Activated CD4-positive, CD25-positive, alpha-beta regulatory T cell treated with anti-CD3 and anti-CD28 coated beads, Interleukin-2, amount 50 U/mL, for 24 hours (primary cell): ENCODE data around the gene KCP.

ENCODE experiments used
- ATAC-seq, 2 donors: fragments of 150-1000 bp; cut with Tn5 transposase; one replicate each; pipeline ENCODE4 v1.10.0; 2021; ENCODE audit warnings: mild to moderate bottlenecking in 1 of 2, moderate library complexity in 1 of 2

KCP gene

DNA sequence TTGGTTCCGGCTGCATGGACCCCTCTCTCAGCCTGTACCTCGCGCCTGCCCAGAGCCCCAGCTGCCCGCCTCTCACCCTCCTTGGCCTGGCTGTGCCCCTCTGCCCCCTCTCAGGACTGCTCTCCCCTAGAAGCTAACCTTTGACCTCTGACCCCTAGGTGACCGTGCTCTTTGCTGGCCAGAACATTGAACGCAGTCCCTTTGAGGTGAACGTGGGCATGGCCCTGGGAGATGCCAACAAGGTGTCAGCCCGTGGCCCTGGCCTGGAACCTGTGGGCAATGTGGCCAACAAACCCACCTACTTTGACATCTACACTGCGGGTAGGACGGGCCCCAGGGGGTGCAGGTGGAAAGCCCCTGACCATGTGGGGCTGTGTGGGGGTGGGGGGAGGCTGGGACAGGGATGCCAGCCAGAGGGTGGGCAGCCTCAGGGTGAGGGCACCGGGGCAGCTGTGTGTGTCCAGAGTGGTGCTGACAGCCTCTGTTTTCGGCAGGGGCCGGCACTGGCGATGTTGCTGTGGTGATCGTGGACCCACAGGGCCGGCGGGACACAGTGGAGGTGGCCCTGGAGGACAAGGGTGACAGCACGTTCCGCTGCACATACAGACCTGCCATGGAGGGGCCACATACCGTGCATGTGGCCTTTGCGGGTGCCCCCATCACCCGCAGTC, 72.3 kb downstream of the KCP start:
- no peak for ATAC-seq

DNA sequence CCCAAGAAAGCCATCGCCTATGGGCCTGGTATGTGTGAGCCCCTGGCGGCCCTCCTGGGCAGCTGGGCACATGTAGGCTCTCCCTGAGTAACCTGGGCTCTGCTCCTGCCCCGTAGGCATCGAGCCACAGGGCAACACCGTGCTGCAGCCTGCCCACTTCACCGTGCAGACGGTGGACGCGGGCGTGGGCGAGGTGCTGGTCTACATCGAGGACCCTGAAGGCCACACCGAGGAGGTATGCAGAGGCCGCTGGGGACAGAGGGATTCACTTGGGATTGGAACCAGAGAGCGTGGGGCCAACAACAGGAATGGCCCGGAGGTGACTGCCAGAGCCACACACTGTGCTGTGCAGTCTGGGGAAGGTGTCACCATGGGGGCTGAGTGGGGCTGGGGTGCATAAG, 73.0 kb downstream of the KCP start:
- no peak for ATAC-seq

DNA sequence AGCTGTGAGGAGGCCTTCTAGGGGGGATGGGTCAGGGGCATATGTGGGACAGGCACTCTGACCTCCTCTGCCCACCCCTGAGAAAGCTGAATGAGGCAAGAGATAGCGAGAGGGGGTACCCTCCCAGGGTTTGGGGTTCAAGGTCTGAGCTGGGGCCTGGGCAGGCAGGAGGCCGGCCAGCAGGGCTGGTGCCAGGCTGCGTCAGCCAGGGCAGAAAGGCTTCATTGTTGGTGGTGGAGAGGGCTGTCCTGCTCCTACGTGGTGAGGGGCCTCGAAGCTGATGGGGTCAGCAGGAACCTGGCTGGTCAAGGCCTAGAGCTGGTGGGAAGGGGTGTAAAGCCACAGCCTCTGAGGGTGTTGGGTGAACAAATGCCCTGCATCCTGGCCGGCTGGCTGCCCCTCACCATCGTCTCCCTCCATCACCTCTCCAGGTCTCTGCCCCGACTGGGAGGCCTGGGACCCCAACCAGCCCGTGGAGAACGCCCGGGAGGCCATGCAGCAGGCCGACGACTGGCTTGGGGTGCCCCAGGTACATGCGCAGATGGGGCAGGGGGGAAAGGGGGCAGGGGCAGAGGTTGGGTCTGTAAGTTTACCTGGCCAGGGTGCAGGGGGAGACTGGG, 73.7 kb downstream of the KCP start:
- no peak for ATAC-seq

DNA sequence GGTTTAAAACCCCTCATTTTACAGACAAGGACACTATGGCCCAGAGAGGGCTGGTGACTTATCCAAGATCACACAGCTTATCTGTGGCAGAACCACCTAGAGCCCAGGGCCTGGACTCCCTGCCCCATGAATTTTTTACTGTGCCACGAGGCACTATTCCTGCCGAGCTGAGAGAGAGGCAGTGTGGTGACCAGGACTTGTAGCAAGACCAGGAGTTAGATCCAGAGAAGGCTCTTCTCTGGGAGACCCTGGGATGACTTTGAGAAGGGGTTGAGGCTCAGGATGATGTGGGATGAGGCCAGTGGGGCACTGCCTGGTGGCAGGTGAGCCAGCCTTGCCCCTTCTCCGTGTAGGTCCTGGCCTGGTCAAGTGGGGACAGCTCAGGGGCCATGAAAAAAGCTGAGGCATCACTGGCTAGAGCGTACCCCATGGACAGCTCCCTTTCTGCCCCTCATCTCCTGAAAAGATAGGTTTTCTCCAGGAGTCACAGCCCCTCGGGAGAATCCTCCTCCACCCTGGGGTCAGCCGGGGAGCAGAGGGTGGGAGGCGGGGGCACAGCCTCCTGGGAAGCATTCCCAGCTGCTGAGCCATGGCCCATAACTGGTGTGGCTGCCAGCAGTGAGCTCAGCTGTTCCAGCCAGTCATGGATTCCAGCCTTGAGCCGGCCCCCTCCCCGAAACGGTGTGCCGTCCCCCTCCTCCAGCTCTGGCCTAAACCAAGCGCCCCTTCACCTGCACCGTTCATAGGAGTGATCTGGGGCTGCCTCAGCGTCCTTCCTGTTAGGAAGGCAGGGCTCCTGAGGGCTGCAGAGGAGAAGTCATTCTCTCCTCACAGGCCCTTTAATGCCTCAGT, 74.5 kb downstream of the KCP start:
- no peak for ATAC-seq

DNA sequence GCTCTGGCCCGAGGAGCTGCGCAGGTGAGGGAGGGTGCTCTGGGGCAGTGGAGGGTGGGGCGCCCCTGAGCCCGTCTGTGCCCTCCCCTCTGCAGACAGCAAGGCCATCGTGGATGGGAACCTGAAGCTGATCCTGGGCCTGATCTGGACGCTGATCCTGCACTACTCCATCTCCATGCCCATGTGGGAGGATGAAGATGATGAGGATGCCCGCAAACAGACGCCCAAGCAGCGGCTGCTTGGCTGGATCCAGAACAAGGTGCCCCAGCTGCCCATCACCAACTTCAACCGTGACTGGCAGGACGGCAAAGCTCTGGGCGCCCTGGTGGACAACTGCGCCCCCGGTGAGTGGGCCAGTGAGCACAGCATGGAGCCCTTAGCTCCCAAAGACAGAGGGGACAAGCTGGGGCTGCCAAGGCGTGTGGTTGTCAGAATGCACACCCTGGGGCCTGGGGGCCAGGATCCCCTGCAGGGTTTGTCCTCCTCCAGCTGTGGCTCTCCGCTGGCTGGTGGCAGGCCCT, 75.2 kb downstream of the KCP start:
- ATAC-seq, result no peak

DNA sequence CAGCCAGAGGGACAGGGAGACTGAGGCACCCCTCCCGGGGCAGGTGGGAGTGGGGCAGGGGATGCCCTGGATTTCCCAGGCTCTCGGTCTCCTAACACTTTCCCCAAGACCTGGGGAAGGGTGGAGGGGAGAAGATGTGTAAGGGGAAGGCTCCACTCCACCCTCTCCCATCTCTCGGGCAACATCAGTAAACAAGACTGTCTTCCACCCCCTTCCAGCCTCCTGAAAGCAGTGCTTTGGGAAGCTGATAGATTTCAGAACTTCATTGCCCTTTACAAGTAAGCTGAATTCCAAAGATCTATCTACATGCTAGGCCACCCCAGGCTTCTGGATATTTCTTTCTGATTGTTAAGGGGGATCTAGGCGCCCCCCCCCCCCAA, 76.6 kb downstream of the KCP start:
- no peak for ATAC-seq

DNA sequence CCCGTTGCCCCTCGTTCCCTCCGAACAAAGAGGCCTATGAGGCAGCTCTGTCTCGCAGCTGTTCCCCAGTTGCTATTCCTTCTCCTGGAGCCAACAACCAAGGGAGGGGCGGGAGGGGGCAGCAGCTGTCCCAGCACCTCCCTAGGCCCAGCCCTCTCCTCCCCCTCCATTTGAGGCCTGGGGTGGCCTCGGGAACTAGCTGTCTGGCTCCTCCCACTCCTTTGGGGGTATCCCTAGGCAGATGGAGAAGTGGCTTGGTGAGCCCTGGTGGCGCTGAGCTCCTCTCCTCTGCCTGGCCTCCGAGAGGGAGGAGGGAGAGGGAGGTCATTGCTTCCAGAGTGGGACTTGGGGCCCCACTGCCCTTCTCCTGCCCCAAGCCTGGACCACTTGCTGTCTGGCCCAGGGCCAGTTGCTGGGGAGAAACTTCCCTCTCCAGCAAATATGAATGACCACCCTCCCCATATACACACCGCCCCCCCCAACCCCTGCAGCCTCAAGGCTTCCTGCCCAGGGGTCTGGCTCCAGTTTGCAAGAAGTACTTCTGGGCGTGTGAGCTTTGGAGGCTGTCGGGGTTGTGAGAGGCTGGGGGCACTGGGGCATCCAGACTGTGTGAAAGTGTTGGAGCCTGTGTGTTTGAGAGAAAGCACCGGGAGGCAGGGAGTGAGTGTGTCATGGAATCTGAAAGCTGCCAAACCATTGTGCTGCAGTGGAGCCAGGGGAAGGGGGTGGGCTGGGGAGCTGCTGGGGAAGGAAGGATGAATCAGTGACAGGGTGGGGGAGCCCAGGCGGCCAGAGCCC, 77.2 kb downstream of the KCP start:
- ATAC-seq, result no peak

DNA sequence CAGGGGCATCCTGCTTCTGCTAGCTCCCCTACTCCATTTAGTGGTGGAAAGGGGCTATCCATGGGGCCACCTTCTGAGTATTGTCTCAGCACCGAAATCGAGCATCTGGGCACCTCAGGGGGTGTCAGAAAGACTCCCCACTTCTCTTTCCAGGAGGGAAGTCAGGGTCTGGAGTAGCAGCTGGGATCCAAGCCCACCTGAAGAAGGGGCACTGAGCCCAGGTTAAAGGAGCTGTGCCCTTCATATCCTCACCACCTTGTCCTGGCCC, 77.7 kb downstream of the KCP start:
- ATAC-seq, result no peak

DNA sequence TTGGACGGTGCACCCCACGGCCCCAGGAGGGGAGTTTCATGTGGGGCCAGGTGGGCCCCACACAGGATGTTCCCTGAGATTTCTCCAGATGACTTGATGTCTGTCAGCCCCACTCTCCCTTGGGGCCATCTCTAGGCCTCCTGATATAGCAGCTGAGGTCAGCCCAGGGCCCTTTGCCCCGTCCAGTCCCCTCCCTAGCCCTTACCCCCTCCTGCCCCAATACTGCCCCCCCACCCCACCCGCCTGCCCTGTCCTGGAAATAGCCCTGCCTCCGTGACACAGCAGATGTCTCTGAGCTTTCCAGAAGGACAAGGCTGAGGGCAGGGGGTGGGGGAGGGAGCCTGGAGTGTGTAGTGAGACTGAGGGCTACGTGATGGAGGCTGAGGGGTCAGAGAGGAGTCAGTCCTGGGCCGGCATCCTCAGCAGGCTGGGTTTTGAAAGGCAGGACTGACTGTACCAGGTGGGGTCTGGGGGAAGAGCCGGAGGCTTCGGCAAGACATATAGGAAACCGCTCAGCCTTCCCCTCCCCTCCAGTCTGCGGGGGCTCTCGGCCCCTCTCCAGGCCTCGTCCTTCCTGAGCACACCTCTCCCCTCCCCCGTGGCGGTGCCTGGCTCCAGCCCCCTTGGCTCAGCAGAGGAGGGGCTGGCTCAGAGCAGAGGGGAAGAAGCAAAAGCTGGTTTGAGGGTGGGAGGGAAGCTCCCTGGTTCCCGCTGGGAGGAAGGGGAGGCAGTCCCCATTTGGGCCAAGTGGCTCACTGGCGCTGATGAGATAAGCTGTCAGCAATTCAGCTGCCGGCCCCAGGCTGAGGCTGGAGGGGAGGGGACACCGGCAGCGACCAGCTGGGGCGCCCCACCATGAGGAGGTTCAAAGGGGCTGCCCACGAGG, 78.3 kb downstream of the KCP start:
- no peak for ATAC-seq

DNA sequence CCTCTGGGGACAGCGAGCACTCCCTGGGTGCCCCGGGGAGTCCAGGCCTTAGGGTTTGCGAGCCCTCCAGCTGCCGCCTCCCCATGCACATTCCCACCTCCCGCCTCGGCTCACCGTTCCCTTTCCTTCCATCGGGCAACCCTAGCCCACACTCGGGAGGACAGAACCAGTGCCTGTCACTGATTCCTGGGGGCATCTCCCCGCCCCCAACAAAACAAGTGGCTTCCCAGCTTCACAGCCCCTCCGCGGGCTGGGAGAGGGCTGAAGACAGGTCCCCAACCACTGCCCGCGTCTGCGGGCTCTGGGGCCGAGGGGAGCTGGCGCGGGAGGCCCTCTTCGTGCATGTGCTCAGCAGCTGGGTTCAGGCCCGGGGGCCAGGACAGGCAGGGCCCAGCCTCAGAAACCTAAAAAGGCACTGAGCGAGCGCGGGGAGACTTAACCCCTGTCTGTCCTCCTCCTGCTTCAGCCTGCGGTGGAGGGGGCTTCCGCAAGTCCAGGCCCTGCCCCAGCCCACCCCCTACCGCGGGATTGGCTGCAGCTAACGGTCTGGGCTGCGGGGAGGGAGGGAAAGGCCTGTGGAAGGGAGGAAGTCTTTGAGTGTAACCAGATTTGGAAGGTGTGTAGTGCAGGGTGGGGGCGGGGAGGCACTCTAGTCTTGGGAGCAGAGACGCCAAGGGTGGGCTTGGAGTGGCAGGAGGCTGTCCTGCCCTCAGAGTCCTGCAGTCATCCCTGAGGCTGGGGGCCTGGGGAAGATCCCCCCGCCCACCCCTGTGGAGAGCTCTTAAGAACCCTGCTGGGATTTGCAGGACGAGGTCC, 79.1 kb downstream of the KCP start:
- no peak for ATAC-seq

DNA sequence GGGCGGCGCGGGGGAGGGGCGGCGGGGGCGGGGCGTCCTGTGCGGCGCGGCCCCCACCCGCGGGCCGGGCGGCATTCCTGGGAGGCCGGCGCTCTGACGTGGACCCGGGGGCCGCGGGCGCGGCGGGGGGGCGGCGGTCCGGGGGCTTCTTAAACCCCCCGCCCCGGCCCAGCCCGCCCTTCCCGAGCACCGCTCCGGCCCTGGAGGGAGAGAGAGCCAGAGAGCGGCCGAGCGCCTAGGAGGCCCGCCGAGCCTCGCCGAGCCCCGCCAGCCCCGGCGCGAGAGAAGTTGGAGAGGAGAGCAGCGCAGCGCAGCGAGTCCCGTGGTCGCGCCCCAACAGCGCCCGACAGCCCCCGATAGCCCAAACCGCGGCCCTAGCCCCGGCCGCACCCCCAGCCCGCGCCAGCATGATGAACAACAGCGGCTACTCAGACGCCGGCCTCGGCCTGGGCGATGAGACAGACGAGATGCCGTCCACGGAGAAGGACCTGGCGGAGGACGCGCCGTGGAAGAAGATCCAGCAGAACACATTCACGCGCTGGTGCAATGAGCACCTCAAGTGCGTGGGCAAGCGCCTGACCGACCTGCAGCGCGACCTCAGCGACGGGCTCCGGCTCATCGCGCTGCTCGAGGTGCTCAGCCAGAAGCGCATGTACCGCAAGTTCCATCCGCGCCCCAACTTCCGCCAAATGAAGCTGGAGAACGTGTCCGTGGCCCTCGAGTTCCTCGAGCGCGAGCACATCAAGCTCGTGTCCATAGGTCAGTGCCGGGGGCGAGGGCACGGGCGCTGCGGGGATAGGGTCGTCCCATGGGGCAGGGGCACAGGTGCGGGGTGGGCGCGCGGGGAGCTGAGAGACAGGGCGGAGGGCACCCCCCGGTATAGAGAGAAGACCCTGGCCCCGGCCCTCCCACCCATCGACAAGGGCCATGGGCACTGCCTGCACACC, 80.0 kb downstream of the KCP start, which contains the start of gene FLNC:
Gene FLNC, plus strand, starts transcription at position 176 of the 947 bp plus-strand sequence. Its CDS starts 232 bp downstream, at position 408.
- peak; percentile 50 to 57 for ATAC-seq

DNA sequence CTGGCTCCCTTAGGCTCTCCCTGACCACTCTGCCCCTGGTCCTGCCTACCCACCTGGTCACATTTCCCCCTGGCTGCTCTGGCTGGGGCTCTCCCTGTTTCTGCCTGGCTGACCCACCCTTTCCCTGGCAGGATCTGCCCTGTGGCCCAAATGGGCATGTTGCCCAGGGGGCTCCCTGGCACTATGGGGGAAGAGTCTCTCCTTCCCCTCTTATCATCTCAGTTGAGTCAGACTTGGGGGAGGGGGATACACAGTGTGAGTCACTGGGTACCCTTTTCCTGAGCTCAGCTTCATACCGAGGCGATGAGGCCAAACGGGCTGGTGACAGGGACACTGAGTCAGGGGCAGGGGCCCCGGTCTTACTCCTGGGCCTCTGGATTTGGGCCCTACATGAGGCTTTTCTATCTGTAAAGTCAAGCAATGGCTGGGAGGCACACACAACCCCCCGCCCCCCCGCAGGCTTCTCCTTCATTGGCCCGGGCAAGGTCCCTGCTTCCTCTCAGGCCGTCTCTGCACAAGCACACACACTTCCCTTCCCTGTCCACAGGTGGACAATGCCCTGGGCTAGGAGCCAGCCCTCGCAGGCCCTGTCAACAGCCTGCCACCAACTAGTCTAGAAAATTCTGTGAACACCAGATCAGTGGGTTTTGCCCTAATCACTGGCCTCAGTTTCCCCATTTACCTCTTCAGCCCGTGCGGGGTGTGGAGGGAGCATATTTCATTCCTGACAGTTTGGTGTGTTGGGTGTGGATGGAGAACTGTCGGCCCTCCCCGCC, 80.9 kb downstream of the KCP start:
- no peak for ATAC-seq

DNA sequence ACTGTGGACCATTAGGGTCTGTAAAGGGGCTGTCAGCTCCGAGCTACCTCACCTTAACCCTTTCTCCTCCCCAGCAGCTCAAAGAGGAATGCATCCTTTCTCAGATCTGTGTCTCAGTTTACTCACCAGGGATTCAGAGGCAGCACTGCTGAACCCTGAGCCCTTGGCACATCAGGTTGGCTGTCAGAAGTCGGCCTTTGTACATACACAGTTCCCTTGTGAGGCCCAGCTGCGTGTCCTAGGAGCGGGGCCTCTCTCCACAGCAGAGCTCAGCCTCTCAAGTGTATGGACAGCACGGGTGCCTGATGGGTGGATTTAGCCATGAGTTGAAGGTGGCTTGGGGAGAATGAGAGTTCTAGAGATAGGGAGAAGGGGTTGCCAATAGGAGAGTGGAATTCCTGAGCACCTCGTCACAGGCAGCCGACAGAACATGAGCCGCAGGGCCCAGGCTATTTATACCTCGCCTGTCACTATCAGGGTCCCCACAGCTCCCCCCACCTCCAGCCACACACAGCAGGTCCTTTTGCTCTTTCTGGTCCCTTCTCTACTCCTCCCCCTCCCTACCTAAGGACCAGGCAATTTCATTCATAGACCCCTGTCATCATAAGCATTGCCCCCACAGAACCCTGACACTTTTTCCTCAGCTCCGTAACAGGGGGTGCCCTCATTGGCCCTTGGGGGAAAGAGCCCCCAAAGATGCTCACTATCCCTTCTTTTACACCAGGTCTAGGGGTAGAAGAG, 82.4 kb downstream of the KCP start:
- no peak for ATAC-seq

DNA sequence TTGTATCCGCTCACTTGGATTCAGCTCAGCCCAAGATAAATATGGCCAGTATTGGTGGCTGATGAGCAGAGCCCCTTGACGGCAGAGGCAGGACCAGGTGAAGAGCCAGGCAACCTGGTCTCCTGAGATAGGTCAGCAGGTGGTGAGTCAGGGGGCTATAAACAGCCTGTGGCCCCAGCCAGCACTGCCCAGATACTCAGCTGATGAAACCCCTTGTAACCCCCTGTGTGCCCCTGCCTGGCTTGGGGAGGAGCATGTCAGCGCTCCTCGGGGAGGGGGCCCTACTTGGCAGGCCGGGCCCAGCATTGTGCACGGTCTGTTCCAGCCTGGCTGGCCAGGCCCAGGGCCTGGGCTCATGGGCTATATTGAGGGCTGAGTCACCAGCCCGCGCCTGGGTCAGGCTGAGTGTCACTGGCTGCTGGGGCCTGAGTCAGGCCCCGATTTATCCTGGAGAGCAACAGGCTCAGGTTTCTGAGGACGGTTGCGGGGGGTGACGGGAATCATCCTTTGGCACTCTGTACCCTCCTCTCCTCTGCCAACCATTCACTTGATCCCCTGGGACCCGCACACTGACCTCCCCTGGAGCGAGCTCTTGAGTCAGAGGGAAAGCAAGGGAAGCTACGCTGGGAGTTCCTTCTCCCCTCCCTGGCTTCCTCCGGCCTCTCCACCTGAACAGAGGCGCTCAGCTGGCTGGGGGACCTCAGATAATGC, 83.1 kb downstream of the KCP start:
- no peak for ATAC-seq

DNA sequence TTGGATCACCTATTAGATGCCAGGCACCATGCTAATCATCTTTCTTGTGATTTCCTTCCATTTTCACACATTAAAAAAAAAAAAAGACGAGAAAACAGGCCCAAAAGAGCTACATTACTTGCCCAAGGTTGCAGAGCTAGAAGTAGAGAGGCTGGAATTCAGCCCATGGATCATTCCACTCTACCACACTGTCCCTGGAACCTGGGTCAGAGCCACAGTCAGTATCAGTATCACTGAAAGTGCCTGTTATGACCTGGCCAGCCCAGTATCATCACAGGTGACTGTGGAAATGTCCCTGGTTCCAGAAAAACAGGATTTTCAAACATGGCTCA, 83.6 kb downstream of the KCP start:
- no peak for ATAC-seq
